Measurements from ENCODE around the gene KLK13.

The KLK13 gene

GRCh38 chr19:51091895-51092873 is 27.3 kb upstream of the KLK13 start:
- no peak for DNase-seq (ENCODE audit: low spot score)

- DNase-seq (ENCODE audit: low spot score) = no peak
Measured at GRCh38 chr19:51091126-51091525, 26.2 kb upstream of the KLK13 start.

GRCh38 chr19:51090471-51090870 is 25.6 kb upstream of the KLK13 start:
- no peak for DNase-seq (ENCODE audit: low spot score)

GRCh38 chr19:51089786-51090185 is 24.9 kb upstream of the KLK13 start:
- DNase-seq (ENCODE audit: low spot score) = no peak

- no peak for DNase-seq (ENCODE audit: low spot score)
Measured at GRCh38 chr19:51086153-51086850, 21.4 kb upstream of the KLK13 start.

GRCh38 chr19:51084505-51084904 is 19.6 kb upstream of the KLK13 start:
- no peak for DNase-seq (ENCODE audit: low spot score)

GRCh38 chr19:51083783-51084182 is 18.9 kb upstream of the KLK13 start:
- no peak for DNase-seq (ENCODE audit: low spot score)

- DNase-seq (ENCODE audit: low spot score) = no peak
Measured at GRCh38 chr19:51083181-51083580, 18.3 kb upstream of the KLK13 start.

GRCh38 chr19:51082611-51083010 is 17.7 kb upstream of the KLK13 start, which contains the start of gene KLK14:
Gene KLK14 (minus strand): TSS chr19:51082887. CDS start chr19:51082614, 273 bp downstream.
- no peak for DNase-seq (ENCODE audit: low spot score)

GRCh38 chr19:51081476-51081875 is 16.6 kb upstream of the KLK13 start:
- no peak for DNase-seq (ENCODE audit: low spot score)

GRCh38 chr19:51079481-51080110 is 14.7 kb upstream of the KLK13 start:
- no peak for DNase-seq (ENCODE audit: low spot score)

- DNase-seq (ENCODE audit: low spot score) = no peak
Measured at GRCh38 chr19:51078731-51079130, 13.8 kb upstream of the KLK13 start.

GRCh38 chr19:51078104-51078503 is 13.2 kb upstream of the KLK13 start:
- DNase-seq (ENCODE audit: low spot score) = no peak

- DNase-seq (ENCODE audit: low spot score) = no peak
Measured at GRCh38 chr19:51076631-51077213, 11.8 kb upstream of the KLK13 start.

GRCh38 chr19:51075998-51076397 is 11.1 kb upstream of the KLK13 start:
- DNase-seq (ENCODE audit: low spot score) = no peak

- DNase-seq (ENCODE audit: low spot score) = no peak
Measured at GRCh38 chr19:51071095-51071405, 6.2 kb upstream of the KLK13 start.

GRCh38 chr19:51070334-51071094 is 5.6 kb upstream of the KLK13 start:
- no peak for DNase-seq (ENCODE audit: low spot score)

GRCh38 chr19:51066393-51067186 is 1.7 kb upstream of the KLK13 start:
- no peak for DNase-seq (ENCODE audit: low spot score)

GRCh38 chr19:51065221-51065960 is 499 bp upstream of the KLK13 start:
- no peak for DNase-seq (ENCODE audit: low spot score)

GRCh38 chr19:51063664-51064063 is 1.2 kb downstream of the KLK13 start:
- DNase-seq (ENCODE audit: low spot score) = no peak
